MG63 (cell line): ENCODE measurements around the gene HPSE2. TPM values are rescaled to one million over a fixed set of nuclear protein-coding genes. Genes with fewer than 3 reads are reported as not detected.
A peak's percentile ranks its signal among the peaks of the same experiment; 100 is the strongest.

Experiments used
- DNase-seq: peaks from one replicate; pipeline ENCODE4 v3.0.0-alpha.2; 2020
- H3K27me3 ChIP-seq: fragments of 250-450 bp; sonication (Bioruptor Pico); 2 replicates; pipeline ENCODE4 v1.5.1; 2020; ENCODE audit warnings: mild to moderate bottlenecking, moderate library complexity
- H3K36me3 ChIP-seq: fragments of 250-450 bp; sonication (Bioruptor Pico); 2 replicates; pipeline ENCODE4 v1.5.1; 2020; ENCODE audit warnings: mild to moderate bottlenecking, moderate library complexity
- H3K4me3 ChIP-seq: fragments of 250-450 bp; sonication (Bioruptor Pico); 2 replicates; pipeline ENCODE4 v1.5.1; 2020; ENCODE audit warnings: mild to moderate bottlenecking, moderate library complexity
- H3K9me3 ChIP-seq: fragments of 250-450 bp; sonication (Bioruptor Pico); 2 replicates; pipeline ENCODE4 v1.5.1; 2020; ENCODE audit warnings: mild to moderate bottlenecking, moderate library complexity
- total RNA-seq: library from RNA; depleted of rRNA; stranded (reverse); fragments of >200 nt; shearing (Covaris generic); gene quantifications from 2 replicates; pipeline ENCODE4 v1.2.3, GENCODE V29; 2014; ENCODE audit warnings: low replicate concordance

The HPSE2 gene
- total RNA-seq, 1 experiment from 2014 or later: not detected

GRCh38 chr10:98477861-98478260 lies 757.8 kb downstream of the HPSE2 start:
- H3K9me3 ChIP-seq: no peaks in the 10 kb centered on the region
- H3K4me3 ChIP-seq: no peak overlapping the region
- no peaks in the 10 kb centered on the region for H3K36me3 ChIP-seq
- DNase-seq: no peak
- H3K27me3 ChIP-seq: no peaks in the 10 kb centered on the region

GRCh38 chr10:98474628-98475027 lies 761.0 kb downstream of the HPSE2 start:
- no peak overlapping the region for H3K4me3 ChIP-seq
- H3K9me3 ChIP-seq: no peaks in the 10 kb centered on the region
- H3K36me3 ChIP-seq: no peaks in the 10 kb centered on the region
- DNase-seq: no peak
- H3K27me3 ChIP-seq: no peaks in the 10 kb centered on the region

DNA sequence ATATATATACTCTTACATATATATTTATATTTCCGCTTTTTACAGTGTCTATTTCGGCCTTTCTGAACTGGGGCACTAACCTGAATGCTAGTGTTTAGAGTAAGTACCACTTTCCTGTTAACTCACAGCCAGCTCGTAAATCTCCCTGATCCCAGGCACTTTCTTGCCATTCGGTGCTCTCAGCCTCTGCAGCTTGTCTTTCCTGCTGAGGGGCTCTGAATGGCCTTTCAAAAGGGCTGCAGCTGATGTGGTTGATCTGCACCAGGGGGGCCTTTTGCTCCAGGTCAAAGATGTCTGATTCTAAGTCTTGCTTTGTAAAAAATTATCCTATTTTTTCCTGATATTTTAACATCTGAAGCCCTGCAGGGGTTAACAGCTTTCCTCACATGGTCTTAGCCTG lies 763.5 kb downstream of the HPSE2 start:
- H3K27me3 ChIP-seq: no peaks in the 10 kb centered on the region
- H3K9me3 ChIP-seq: no peaks in the 10 kb centered on the region
- DNase-seq: no peak
- no peak overlapping the region for H3K4me3 ChIP-seq
- H3K36me3 ChIP-seq: no peaks in the 10 kb centered on the region

DNA sequence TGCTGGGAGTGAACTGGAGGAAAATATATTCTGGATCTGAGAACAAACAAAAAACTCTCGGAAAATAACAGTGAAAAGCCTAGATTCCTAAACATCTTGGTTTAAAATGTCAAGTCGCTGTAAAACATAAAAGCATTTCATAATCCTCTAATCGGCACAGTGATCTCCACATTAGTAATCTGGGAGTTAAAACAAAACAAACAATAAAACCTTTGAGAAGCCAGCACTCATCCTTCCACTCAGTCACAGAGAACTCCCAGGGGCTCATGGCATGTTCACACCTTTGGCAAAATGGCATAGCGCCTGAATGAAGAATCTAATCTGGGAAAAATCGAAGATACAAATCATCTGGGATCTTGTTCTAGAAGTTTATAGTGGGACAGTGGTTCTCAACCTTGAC lies 764.8 kb downstream of the HPSE2 start:
- DNase-seq: no peak
- Histone ChIP-seq H3K27me3 (no peaks in the 10 kb centered on the region), H3K36me3 (no peaks in the 10 kb centered on the region), H3K4me3 (no peak overlapping the region), H3K9me3 (no peaks in the 10 kb centered on the region)

DNA sequence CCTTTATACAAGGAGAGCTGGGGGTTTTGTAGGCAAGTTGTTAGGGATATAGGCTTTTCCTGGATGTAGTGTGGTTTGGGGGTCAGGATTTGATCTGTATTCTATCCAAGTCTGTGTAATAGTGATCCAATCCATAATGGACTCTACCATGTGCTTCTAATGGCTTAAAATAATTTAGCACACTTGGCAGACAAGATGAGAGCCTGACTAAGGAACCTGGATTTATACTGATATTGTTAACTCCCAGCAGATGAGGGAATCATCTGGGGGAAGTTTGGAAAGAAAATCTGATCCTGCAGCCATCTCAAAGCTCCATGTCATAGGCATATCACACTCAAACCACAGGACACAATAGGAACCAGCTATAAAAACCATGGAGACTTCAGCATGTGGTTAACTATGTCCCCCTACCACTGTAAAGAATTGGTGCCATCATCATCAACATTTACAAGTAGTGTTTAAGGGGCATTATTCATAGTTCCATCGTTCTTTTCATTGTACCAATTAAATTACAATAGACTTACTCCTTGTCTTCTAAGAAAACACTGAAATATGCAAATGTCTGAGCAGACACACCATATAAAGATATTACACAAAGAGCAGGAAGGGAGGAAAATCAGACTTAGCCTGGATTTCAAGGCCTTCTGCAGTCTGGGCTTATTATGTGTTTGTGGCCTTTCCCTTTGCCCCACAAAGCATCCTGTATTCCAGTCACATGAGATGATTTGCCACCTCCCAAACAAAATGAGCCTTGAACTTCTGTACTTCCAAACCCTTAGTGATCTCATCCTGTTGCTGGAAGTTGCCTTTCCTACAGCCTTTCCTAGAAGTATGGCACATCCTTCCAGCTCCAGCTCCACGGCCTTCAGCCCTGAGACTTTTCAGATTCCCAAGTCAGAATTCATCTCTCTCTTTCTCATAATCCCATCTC lies 766.4 kb downstream of the HPSE2 start:
- Histone ChIP-seq H3K4me3 (no peak overlapping the region), H3K27me3 (no peaks in the 10 kb centered on the region), H3K9me3 (no peaks in the 10 kb centered on the region), H3K36me3 (no peaks in the 10 kb centered on the region)
- no peak for DNase-seq

- no peaks in the 10 kb centered on the region for H3K36me3 ChIP-seq
- peak; percentile 63 for DNase-seq
Observed at GRCh38 chr10:98467506-98468318, 767.9 kb downstream of the HPSE2 start.

GRCh38 chr10:98466861-98467505 lies 768.7 kb downstream of the HPSE2 start:
- no peak for DNase-seq
- Histone ChIP-seq H3K36me3 (no peaks in the 10 kb centered on the region), H3K9me3 (no peaks in the 10 kb centered on the region), H3K4me3 (no peak overlapping the region), H3K27me3 (no peaks in the 10 kb centered on the region)

More at GRCh38 chr10:98467506-98468318, 767.9 kb downstream of the HPSE2 start:
- Histone ChIP-seq H3K4me3 (no peak overlapping the region), H3K9me3 (no peaks in the 10 kb centered on the region), H3K27me3 (no peaks in the 10 kb centered on the region)

DNA sequence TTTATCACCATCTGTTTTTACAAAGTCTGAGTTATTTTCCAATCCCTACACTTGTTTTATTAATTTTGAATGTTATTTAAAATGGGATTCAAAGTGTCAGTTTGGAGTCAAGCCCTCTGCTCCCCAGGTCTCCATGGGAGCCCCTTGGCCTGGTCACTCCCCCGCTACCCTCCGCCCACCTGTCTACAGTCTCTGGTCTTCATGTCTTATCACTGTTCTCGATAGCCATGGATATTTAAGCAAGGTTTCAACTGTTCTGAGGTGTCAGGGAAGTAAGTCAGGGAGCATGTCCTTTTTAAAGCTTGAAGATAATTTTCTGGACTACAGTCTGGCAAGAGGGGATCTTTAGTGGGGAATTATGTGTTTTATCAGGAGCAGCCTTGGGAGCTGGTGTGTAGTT lies 769.8 kb downstream of the HPSE2 start:
- no peak for DNase-seq
- no peaks in the 10 kb centered on the region for H3K27me3 ChIP-seq
- no peaks in the 10 kb centered on the region for H3K36me3 ChIP-seq
- no peak overlapping the region for H3K4me3 ChIP-seq
- H3K9me3 ChIP-seq: no peaks in the 10 kb centered on the region

GRCh38 chr10:98463976-98464754 lies 771.5 kb downstream of the HPSE2 start:
- no peaks in the 10 kb centered on the region for H3K36me3 ChIP-seq
- no peaks in the 10 kb centered on the region for H3K9me3 ChIP-seq
- no peak for DNase-seq
- no peak overlapping the region for H3K4me3 ChIP-seq
- no peaks in the 10 kb centered on the region for H3K27me3 ChIP-seq

DNA sequence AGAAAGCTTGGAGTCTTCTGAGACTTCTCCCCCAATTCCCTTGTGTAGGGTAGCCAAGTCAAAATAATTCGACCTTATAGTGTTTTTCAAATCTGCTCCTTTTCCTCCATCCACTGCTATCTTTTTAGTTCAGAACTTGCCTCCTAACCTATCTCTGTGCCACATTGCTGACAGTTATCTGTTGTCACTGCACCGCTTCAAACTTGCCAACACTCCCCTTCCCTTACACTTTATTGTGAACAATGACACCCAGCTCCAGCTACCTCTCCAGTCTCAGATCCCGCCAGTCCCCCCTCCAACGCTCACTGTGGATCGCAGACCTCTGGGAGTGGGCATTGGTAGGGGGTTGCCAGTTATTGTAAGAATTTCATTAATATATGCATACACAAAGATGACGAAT lies 772.6 kb downstream of the HPSE2 start:
- no peak for DNase-seq
- no peaks in the 10 kb centered on the region for H3K27me3 ChIP-seq

GRCh38 chr10:98461500-98461842 lies 774.2 kb downstream of the HPSE2 start:
- H3K27me3 ChIP-seq: no peaks in the 10 kb centered on the region
- no peak overlapping the region for H3K4me3 ChIP-seq
- no peak for DNase-seq
- H3K36me3 ChIP-seq: no peaks in the 10 kb centered on the region
- H3K9me3 ChIP-seq: no peaks in the 10 kb centered on the region

More for the DNA sequence above, 772.6 kb downstream of the HPSE2 start:
- Histone ChIP-seq H3K4me3 (no peak overlapping the region), H3K9me3 (no peaks in the 10 kb centered on the region), H3K36me3 (no peaks in the 10 kb centered on the region)

GRCh38 chr10:98460837-98461499 lies 774.7 kb downstream of the HPSE2 start:
- H3K9me3 ChIP-seq: no peaks in the 10 kb centered on the region
- H3K36me3 ChIP-seq: no peaks in the 10 kb centered on the region
- no peak overlapping the region for H3K4me3 ChIP-seq
- H3K27me3 ChIP-seq: no peaks in the 10 kb centered on the region
- peak; percentile 71 for DNase-seq

GRCh38 chr10:98458809-98459784 lies 776.6 kb downstream of the HPSE2 start:
- Histone ChIP-seq H3K36me3 (no peaks in the 10 kb centered on the region), H3K27me3 (no peaks in the 10 kb centered on the region), H3K4me3 (no peak overlapping the region), H3K9me3 (no peaks in the 10 kb centered on the region)
- no peak for DNase-seq

DNA sequence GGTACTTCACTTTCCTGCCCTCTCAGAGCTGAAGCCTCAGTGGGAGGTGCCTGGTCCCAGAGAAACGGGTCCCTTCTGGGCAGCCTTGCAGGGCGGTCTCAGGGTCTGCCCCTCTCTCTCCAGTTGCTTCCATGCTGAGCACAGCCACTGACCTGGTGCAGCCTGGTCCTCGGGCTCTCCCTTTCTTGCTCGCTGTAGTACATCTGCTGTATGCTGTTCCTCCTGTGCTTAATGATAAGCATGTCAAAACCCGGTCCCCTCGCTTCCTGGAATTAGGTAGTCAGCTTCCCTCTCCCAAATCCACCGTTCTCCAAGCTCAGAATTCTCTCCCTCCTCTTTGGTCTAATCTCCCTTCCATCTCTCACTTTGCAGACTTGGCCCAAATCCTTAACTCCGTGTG lies 777.9 kb downstream of the HPSE2 start:
- Histone ChIP-seq H3K27me3 (no peaks in the 10 kb centered on the region), H3K9me3 (no peaks in the 10 kb centered on the region), H3K4me3 (no peak overlapping the region), H3K36me3 (no peaks in the 10 kb centered on the region)
- DNase-seq: no peak
